Measurements from ENCODE around the gene LAMP5. TPM values are rescaled to one million over a fixed set of nuclear protein-coding genes. Genes with fewer than 3 reads are reported as not detected.

The LAMP5 gene
- total RNA-seq, 8 experiments from 2014 or later = 0.20 to 104 (median 54.6) TPM

DNA sequence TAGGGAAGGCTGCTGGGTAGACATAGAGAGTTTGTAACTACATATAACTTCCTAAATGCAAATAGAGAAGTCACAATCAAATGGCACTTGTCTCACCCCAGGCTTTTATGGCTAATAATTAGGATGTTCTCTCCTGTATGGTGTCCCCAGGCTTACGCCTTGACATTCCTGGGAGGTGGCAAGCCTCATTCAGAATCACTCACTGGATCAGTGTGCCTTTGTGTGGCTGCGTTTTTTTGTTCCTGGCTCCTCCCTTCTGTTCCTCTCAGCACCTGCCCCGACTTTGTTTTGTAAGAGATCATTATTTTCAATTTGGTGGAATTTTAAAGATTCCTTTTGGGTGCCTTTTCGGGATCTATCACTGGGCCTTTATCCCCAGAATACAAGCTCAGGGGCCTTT lies 5.7 kb downstream of the LAMP5 start:
- no peak overlapping the region for H3K27ac ChIP-seq
- no peak for ATAC-seq (replicated peaks in 6 of 8)
- in situ Hi-C loops (cut with MboI; ENCODE audit: low pct_unique_long_range_greater_than_20kb in 2 of 9, low sequenced_read_pairs in 9 of 9, unreplicated experiment in 9 of 9) = no loop called here
- H3K4me3 ChIP-seq = peak overlapping the region in 2 of 5 donors; percentile 55 to 71
- 7 to 71% (median 40%) methylated on average over 2 to 4 of the region's 4 CpGs; no CpG with 5 or more reads in 4 of the 10 experiments for WGBS, 10 experiments
- peaks cover 33 to 46% of the 10 kb centered on the region in 2 donors for H3K4me1 ChIP-seq (replicated peaks in 1 of 2)

GRCh38 chr20:9523636-9524035 lies 9.2 kb downstream of the LAMP5 start:
- WGBS, 10 experiments = 50 to 100% (median 80%) methylated on average over 1 to 3 of the region's 3 CpGs; no CpG with 5 or more reads in 1 of the 10 experiments
- ATAC-seq (replicated peaks in 6 of 8) = no peak
- Histone ChIP-seq H3K4me3 (no peak overlapping the region), H3K27ac (no peak overlapping the region), H3K4me1 (replicated peaks in 1 of 2) (peaks cover 11 to 29% of the 10 kb centered on the region in 2 donors)
- in situ Hi-C loops (cut with MboI; ENCODE audit: low pct_unique_long_range_greater_than_20kb in 2 of 9, low sequenced_read_pairs in 9 of 9, unreplicated experiment in 9 of 9) = no loop called here

DNA sequence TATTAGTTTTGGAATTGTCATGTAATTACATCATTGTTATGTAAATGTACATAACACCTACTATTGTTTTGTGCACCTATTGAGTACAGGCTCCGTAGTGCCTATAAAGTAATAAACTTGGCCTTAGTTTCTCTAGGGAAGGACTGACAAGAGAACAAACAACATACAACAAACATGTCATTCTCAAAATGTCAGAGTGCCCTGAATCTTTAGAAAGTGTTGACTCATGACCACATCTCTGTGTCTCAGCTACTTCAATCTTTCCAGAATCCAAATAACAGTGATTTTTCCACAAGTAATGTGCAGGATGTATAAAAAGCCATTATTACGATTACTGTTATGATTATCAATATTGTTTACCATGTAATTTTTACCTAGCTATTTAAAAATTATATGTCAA lies 17.2 kb downstream of the LAMP5 start:
- H3K27ac ChIP-seq = no peak overlapping the region
- no peak overlapping the region for H3K4me3 ChIP-seq
- no peak for ATAC-seq (replicated peaks in 6 of 8)
- in situ Hi-C loops (cut with MboI; ENCODE audit: low pct_unique_long_range_greater_than_20kb in 2 of 9, low sequenced_read_pairs in 9 of 9, unreplicated experiment in 9 of 9) = no loop called here
- H3K4me1 ChIP-seq (replicated peaks in 1 of 2) = peaks cover 30 to 53% of the 10 kb centered on the region in 2 donors
- 33 to 90% (median 60%) methylated on average over 1 to 2 of the region's 2 CpGs; no CpG with 5 or more reads in 1 of the 10 experiments for WGBS, 10 experiments

- Histone ChIP-seq H3K27ac (peak overlapping the region in 1 of 2 donors; percentile 70), H3K4me1 (replicated peaks in 1 of 2) (peaks cover 30 to 53% of the 10 kb centered on the region in 2 donors), H3K4me3 (no peak overlapping the region)
- peak in 6 of 8 experiments; percentile 63 to 92 (median 76) for ATAC-seq (replicated peaks in 6 of 8)
- in situ Hi-C loops (cut with MboI; ENCODE audit: low pct_unique_long_range_greater_than_20kb in 2 of 9, low sequenced_read_pairs in 9 of 9, unreplicated experiment in 9 of 9) = no loop called here
- WGBS, 10 experiments = 10 to 83% (median 17%) methylated on average over 1 to 4 of the region's 4 CpGs; no CpG with 5 or more reads in 5 of the 10 experiments
Observed at GRCh38 chr20:9532069-9532838, 17.9 kb downstream of the LAMP5 start.

DNA sequence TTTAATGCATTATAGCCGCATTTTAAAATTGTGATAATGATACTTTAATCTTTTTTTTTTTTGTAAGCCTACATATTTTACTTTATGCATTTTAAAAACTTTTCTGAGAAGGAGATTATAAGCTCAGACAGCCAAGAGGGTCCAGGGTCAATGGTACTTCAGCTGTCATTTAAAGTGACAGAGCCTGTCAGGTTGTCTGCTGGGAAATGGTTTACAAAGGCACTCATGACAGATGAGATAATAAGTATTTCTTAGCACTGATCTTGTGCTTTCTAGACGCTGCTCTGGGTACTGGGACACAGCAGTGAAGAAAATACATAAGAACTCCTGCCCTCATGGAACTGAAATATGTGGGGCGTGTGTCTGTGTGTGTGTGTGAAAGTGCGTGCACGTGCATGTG lies 19.6 kb downstream of the LAMP5 start:
- peaks cover 30 to 53% of the 10 kb centered on the region in 2 donors for H3K4me1 ChIP-seq (replicated peaks in 1 of 2)
- WGBS, 10 experiments = 34 to 100% (median 79%) methylated on average over 1 to 5 of the region's 5 CpGs; no CpG with 5 or more reads in 1 of the 10 experiments
- no peak overlapping the region for H3K4me3 ChIP-seq
- ATAC-seq (replicated peaks in 6 of 8) = peak in 2 of 8 experiments; percentile 29 to 34
- in situ Hi-C loops (cut with MboI; ENCODE audit: low pct_unique_long_range_greater_than_20kb in 2 of 9, low sequenced_read_pairs in 9 of 9, unreplicated experiment in 9 of 9) = no loop called here
- no peak overlapping the region for H3K27ac ChIP-seq

DNA sequence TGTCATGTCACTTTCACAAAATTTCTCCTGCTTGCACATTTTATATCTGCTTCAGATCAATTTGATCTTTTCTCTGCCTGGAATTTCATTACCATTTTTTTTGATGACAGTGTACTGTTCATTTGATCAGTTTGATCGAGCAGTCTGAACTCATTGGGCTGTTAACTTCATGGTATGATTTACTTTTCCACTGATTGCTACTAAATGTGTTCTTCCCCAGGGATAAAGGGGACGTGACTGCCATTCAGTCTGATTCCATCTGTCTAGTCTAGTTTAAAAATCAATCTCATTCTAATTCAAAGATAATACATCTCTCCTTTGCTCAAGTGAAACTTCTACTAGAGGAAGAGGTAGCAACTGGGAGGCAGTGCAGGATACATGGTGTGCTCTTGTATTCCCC lies 21.1 kb downstream of the LAMP5 start:
- Histone ChIP-seq H3K4me1 (replicated peaks in 1 of 2) (peaks cover 30 to 53% of the 10 kb centered on the region in 2 donors), H3K27ac (peak overlapping the region in 1 of 2 donors; percentile 27), H3K4me3 (no peak overlapping the region)
- WGBS, 10 experiments = 0 to 43% (median 20%) methylated on average over 1 to 2 of the region's 2 CpGs; no CpG with 5 or more reads in 2 of the 10 experiments
- in situ Hi-C loops (cut with MboI; ENCODE audit: low pct_unique_long_range_greater_than_20kb in 2 of 9, low sequenced_read_pairs in 9 of 9, unreplicated experiment in 9 of 9) = no loop called here
- peak in 5 of 8 experiments; percentile 23 to 78 (median 77) for ATAC-seq (replicated peaks in 6 of 8)

DNA sequence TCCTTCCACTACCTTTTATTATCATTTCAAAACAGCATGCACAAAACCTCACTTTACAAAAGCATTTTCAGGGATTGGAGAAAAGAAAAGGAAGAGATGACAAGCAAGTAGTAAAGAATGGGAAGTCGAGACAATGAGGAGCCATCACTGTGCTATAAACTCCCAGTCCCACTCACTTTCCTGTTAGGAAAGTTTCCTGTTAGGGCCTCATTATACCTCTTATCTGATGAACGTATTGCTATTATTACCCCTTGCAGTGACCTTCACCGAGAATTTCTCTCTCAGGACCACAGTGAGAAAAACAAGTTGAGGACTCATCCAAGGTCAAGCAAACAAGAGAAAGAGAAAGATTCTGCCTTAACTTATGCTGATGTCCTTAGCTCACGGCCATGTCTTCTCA lies 28.8 kb downstream of the LAMP5 start:
- no peak for ATAC-seq (replicated peaks in 6 of 8)
- in situ Hi-C loops (cut with MboI; ENCODE audit: low pct_unique_long_range_greater_than_20kb in 2 of 9, low sequenced_read_pairs in 9 of 9, unreplicated experiment in 9 of 9) = no loop called here
- WGBS, 10 experiments = 10 to 91% (median 57%) methylated on average over 1 to 4 of the region's 4 CpGs; no CpG with 5 or more reads in 2 of the 10 experiments
- H3K4me1 ChIP-seq (replicated peaks in 1 of 2) = peaks cover 0 to 2% of the 10 kb centered on the region in 2 donors
- no peak overlapping the region for H3K4me3 ChIP-seq
- H3K27ac ChIP-seq = no peak overlapping the region

GRCh38 chr20:9550283-9550682 lies 35.9 kb downstream of the LAMP5 start:
- WGBS, 10 experiments = 0 to 100% (median 25%) methylated on average over 1 of the region's 1 CpG; no CpG with 5 or more reads in 5 of the 10 experiments
- in situ Hi-C loops (cut with MboI; ENCODE audit: low pct_unique_long_range_greater_than_20kb in 2 of 9, low sequenced_read_pairs in 9 of 9, unreplicated experiment in 9 of 9) = loop anchor here in 1 of 9 experiments (25.0 kb wide), 1 partner anchor 788 kb away; no protein-coding TSS in a partner anchor
- Histone ChIP-seq H3K4me3 (no peak overlapping the region), H3K4me1 (replicated peaks in 1 of 2) (peaks cover 0 to 2% of the 10 kb centered on the region in 2 donors), H3K27ac (no peak overlapping the region)
- no peak for ATAC-seq (replicated peaks in 6 of 8)

GRCh38 chr20:9550871-9551270 lies 36.5 kb downstream of the LAMP5 start:
- H3K4me1 ChIP-seq (replicated peaks in 1 of 2) = peaks cover 0 to 2% of the 10 kb centered on the region in 2 donors

GRCh38 chr20:9551808-9552550 lies 37.6 kb downstream of the LAMP5 start:
- no peak overlapping the region for H3K27ac ChIP-seq
- in situ Hi-C loops (cut with MboI; ENCODE audit: low pct_unique_long_range_greater_than_20kb in 2 of 9, low sequenced_read_pairs in 9 of 9, unreplicated experiment in 9 of 9) = loop anchor here in 1 of 9 experiments (25.0 kb wide), 1 partner anchor 790 kb away; no protein-coding TSS in a partner anchor
- ATAC-seq (replicated peaks in 6 of 8) = no peak
- WGBS, 10 experiments = 30 to 100% (median 89%) methylated on average over 1 to 4 of the region's 4 CpGs; no CpG with 5 or more reads in 4 of the 10 experiments
- peaks cover 0 to 2% of the 10 kb centered on the region in 2 donors for H3K4me1 ChIP-seq (replicated peaks in 1 of 2)
- no peak overlapping the region for H3K4me3 ChIP-seq

More at GRCh38 chr20:9550871-9551270, 36.5 kb downstream of the LAMP5 start:
- in situ Hi-C loops (cut with MboI; ENCODE audit: low pct_unique_long_range_greater_than_20kb in 2 of 9, low sequenced_read_pairs in 9 of 9, unreplicated experiment in 9 of 9) = loop anchor here in 1 of 9 experiments (25.0 kb wide), 1 partner anchor 789 kb away; no protein-coding TSS in a partner anchor
- ATAC-seq (replicated peaks in 6 of 8) = no peak
- Histone ChIP-seq H3K27ac (no peak overlapping the region), H3K4me3 (no peak overlapping the region)
- 0 to 100% (median 61%) methylated on average over 1 to 2 of the region's 2 CpGs; no CpG with 5 or more reads in 2 of the 10 experiments for WGBS, 10 experiments

GRCh38 chr20:9555781-9556180 lies 41.4 kb downstream of the LAMP5 start:
- WGBS, 10 experiments = 80 to 100% (median 83%) methylated on average over 1 to 2 of the region's 2 CpGs; no CpG with 5 or more reads in 4 of the 10 experiments
- H3K4me1 ChIP-seq (replicated peaks in 1 of 2) = no peaks in the 10 kb centered on the region
- H3K27ac ChIP-seq = no peak overlapping the region
- H3K4me3 ChIP-seq = no peak overlapping the region
- peak in 5 of 8 experiments; percentile 62 to 93 (median 89) for ATAC-seq (replicated peaks in 6 of 8)
- in situ Hi-C loops (cut with MboI; ENCODE audit: low pct_unique_long_range_greater_than_20kb in 2 of 9, low sequenced_read_pairs in 9 of 9, unreplicated experiment in 9 of 9) = loop anchor here in 1 of 9 experiments (25.0 kb wide), 1 partner anchor 793 kb away; no protein-coding TSS in a partner anchor

DNA sequence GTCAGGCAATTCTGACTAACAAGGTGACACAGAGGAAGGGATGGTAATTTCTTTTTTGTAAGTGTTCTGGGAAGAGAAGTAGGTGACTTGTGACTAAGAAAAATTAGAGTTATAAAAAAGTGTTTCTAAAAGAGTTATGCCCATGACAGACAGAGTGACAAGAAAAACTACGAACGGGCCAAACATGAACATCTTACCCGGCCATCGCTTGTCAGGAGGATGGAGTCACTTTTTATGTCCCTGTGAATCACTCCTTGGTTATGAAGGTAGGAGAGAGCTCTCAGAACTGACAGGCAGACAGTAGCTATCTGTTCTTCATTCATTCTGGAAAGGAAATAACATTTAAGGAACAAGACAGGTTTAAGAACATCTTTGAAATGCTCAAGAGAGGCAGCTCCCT lies 43.0 kb downstream of the LAMP5 start:
- no peak overlapping the region for H3K4me3 ChIP-seq
- WGBS, 10 experiments = 81 to 100% (median 91%) methylated on average over 1 to 4 of the region's 4 CpGs
- in situ Hi-C loops (cut with MboI; ENCODE audit: low pct_unique_long_range_greater_than_20kb in 2 of 9, low sequenced_read_pairs in 9 of 9, unreplicated experiment in 9 of 9) = loop anchor here in 1 of 9 experiments (25.0 kb wide), 1 partner anchor 795 kb away; no protein-coding TSS in a partner anchor
- no peak overlapping the region for H3K27ac ChIP-seq
- no peaks in the 10 kb centered on the region for H3K4me1 ChIP-seq (replicated peaks in 1 of 2)
- ATAC-seq (replicated peaks in 6 of 8) = no peak
